Activated CD4-positive, alpha-beta T cell treated with anti-CD3 and anti-CD28 coated beads, Interleukin-2, Interleukin-4, amounts not matched to agents 100 ng/mL and 50 ng/mL, durations not matched to agents 16 hours and 8 hours (primary cell): Measurements from ENCODE around the gene BCO1.
A peak's percentile ranks its signal among the peaks of the same experiment; 100 is the strongest.

Experiments
- DNase-seq: peaks from one replicate; pipeline ENCODE4 v3.0.0-alpha.2; 2020; ENCODE audit warnings: low spot score

BCO1 gene

GRCh38 chr16:81232740-81233367 lies 5.6 kb upstream of the BCO1 start:
- DNase-seq, result no peak

DNA sequence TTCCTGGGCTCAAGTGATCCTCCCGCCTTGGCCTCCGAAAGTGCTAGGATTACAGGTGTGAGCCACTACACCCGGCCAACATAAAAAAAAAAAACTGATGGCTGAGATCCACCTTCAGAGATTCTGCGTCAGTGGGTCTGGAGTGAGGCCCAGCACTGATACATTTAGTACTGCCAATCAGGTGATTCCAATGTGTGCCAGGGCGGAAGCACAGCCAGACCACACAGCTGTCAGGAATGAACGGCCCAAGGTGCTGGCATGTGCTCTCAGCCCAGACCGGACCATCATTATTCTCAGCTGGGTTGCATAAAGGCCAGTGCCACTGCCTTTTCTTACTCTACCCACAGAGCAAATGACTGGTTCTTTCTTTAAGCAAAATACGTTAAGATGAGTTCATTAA lies 1.2 kb upstream of the BCO1 start:
- DNase-seq, result no peak

- no peak for DNase-seq
These were observed 570 bp upstream of the BCO1 start for GRCh38 chr16:81237942-81238295.

DNA sequence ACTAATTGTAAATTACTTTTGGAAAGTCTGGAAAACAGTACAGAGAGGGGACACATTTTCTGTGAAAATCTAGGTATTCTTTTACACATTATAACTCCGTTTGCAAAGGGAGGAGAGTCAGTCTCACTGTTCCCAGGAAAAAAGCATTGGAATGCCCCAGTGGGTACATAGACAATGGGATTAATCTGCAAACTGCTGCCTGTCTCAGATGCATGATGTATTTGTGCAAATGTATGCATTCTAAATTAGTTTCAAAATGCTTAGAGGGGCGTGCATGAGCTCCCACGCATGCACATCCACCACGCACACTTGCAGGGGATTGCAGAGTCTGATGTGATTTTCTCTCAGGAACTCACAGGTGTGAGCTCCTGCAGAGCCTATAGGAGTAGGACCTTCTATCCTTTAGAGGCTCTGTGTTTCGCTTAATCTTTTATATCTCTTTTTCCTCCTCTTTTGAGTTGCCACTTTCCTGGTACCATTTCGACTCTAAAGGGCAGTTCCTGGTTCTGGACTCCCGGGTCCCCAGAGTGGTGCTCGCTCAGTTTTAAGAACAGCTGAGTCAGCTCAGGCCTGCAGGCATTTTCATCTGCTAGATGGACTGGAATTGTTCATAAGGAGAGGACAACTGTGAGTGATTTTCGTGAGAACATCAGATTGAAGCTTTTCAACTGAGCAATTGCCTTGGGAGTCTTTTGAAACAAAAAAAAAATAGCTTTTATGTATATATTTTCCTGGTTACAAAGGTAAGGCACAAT lies 1.1 kb downstream of the BCO1 start:
- DNase-seq, result no peak

- no peak for DNase-seq
These were observed 3.2 kb downstream of the BCO1 start for GRCh38 chr16:81241706-81242105.

GRCh38 chr16:81242977-81243618 lies 4.6 kb downstream of the BCO1 start:
- no peak for DNase-seq

GRCh38 chr16:81243942-81244341 lies 5.5 kb downstream of the BCO1 start:
- no peak for DNase-seq

- no peak for DNase-seq
These were observed 13.4 kb downstream of the BCO1 start for GRCh38 chr16:81251871-81252270.

- no peak for DNase-seq
These were observed 14.7 kb downstream of the BCO1 start for GRCh38 chr16:81253141-81253540.

DNA sequence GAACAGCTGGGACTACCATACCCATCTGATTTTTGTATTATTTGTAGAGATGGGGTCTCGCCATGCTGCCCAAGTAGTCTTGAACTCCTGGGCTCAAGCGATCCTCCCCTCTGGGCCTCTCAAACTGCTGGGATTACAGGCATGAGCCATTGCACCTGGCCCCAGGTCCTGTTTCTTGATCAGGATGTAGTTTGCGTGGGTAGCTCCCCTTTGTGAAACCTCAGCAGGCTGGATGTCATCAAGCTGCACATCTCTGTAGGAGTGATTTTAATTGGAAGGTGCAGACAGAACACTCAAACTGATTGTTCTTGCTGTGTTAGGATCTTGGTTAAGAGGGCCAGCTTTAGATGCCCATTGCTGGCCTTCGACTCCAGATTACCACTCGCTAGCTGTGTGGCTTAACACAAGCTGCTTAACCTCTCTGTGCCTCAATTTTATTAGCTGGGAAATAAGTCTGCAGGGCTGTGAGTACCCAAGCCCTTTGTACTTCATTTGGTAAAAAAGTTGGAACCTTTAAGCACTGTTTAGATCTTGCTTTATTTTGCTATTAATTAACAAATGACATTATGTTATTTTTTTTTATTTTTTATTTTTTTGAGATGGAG lies 16.5 kb downstream of the BCO1 start:
- no peak for DNase-seq

DNA sequence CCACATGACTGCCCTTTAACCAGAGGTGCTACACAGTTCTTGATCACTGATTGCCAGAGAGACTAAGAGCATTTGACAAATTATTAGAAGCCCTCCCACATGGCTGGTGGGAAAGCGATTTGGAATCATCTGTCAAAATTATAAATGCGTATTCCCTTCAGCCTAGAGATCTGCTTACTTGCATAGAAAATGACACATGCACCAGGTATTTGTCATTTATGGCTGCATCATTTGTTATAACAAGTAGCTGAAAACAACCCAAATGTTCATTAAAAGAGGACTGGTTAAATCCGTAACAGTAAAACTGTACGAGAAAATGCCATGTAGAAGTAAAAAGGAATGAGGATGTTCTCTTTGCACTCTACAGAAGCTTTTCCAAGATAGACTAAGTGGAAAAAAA lies 21.4 kb downstream of the BCO1 start:
- DNase-seq, result no peak

DNA sequence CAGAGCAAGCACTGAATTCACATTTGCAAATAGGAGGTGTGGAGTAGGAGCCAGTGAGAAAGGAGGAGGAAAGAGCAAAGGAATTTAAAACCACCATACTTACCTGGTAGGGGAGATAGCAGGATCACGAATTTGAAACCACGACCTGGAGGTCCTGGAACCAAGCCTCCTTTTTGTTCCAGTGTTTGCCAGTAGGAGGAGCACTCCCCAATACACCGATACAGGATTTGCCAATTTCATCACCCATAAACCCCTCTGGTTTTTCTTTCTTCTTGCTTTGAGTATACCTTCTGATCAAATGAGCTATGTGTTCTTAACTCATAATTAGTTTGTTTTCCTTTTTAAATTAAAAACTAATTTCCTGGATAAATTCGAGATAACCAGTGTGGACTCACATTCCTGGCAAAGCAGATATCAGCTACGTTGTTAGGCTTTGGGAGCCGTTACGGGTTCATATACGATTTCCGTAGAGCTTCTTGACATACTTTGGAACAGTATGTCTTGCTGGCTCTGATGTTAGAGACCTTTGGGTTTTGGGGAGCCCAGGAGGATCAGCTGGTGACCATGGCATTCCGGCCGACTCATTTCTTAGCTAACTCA lies 22.7 kb downstream of the BCO1 start:
- DNase-seq, result peak; percentile 29

DNA sequence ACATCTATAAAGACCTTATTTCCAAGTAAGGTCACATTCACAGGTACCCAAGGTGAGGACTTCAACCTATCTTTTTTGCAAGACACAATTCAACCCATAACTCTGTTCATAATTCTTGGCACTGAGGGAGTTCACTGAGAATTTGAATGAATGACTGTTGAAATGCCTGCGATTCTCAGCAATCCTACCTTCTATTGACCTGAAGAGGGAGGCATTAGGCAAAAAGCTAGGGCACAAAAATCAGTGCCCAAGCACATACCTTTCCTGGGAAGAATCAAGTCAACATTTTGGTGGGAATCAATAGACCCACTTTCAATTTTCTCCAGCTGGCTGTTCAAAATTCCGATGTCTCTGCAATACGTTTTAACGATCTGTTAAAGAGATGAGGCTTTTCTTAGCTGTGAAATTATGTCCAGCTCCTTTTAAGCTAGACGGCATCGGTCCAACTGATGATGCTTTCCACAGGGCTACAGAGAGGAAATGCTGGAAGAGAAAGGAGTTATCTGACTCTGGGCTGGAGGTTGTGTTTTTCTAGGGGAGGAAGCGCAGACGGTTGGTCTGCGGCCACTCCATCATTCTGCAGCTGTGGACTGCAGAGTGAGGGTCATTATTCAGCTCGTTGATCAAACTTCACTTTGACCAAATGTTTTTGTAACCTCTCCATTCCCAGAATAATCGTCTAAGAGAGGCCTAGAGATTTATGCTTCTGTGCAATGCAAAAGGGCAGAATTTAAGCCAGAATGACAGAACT lies 25.2 kb downstream of the BCO1 start:
- DNase-seq, result no peak

GRCh38 chr16:81264386-81264785 lies 25.9 kb downstream of the BCO1 start:
- no peak for DNase-seq

GRCh38 chr16:81265052-81265451 lies 26.6 kb downstream of the BCO1 start:
- no peak for DNase-seq

DNA sequence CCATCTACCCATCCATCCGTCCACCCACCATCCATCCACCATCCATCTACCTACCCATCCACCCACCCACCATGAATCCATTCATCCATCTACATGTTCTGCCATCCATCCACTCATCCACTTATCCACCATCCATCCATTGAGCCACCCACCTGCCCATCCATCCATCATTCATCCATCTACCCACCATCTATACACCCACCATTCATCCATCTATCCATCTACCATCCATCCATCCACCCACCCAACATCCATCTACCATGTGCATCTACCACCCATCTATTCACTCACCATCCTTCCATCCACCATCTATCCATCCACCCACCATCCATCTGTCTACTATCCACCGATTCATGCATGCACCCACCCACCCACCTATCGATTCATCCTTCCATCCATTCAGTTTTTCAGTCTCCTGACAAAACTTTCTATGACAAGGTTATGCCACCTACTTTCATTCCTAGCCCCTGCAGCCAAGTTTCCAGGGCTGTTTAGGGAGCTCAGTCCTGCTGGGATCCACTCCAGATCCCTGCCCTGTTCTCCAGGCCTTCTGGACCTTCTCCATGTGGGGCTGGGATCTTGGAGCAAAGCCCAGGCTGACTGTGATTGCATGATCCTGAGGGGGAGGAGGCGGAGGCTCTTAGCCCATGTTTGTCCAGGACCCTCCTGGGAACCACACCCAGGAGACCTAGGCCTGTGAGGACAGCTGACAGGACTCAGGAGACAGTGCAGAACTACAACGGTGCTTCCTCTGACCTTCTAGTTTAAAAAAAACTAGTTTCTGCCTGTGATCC lies 27.4 kb downstream of the BCO1 start:
- DNase-seq, result no peak

DNA sequence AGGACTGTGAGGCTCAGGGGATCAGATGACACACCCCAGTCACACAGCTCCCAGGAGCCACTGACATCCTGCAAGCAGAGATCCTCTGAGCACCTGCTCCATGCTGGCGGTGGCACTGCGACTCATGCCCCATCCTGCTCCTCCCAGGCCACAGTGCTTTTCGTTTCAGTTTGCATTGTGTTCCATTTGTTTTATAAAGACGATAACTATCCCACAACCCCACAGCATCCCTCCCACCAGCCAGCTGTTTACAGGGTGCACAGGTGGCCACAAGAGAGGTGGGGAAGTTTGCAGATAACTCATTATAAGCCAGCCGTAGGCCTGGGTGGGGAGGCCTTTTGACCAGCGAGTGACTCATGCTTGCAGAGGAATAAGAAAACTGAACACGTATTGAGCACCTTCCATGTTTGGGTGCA lies 28.2 kb downstream of the BCO1 start:
- DNase-seq, result peak; percentile 1

DNA sequence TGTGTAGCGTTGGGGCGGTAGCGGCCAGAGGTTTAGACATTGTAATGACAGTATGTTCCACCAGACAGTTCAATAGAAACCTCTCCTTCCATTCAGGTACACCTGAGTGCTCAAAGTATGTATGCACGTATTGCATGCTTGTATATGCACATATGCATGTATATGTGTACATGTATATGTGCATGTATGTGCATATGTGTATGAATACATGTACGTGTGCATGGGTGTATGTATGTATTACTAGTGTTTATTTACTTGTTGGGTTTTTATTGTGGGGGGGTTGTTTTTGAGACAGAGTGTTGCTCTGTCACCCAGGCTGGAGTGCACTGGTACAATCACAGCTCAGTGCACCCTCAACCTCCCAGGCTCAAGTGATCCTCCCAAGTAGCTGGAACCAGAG lies 30.0 kb downstream of the BCO1 start:
- no peak for DNase-seq

- no peak for DNase-seq
These were observed 34.9 kb downstream of the BCO1 start for GRCh38 chr16:81273223-81273950.

DNA sequence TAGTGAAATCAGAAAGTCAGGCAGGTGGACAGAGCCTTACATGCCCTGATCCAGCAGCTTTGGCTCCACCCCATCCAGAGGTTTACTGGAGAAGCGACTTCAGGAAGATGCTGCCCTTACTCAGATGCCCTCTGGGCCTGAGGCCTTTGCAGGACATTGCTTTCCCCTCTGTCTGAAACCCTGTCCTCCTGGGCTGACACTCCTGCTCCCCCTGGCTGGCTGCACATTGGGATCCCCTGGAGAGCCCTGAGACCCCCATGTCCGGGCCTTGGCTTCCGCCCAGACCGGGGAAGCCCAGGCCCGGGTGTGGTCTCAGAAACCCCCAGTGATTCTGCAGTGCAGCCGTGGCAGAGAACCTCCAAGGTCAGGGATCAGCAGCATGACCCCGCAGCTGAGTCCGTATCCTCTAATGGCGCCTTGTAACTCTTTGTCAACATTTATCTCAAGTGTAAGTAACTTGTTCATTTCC lies 36.6 kb downstream of the BCO1 start:
- no peak for DNase-seq
